ENCODE measurements around the gene IL2RA. TPM values are rescaled to one million over a fixed set of nuclear protein-coding genes. Genes with fewer than 3 reads are reported as not detected.

Gene IL2RA
- total and polyA plus RNA-seq, 4 experiments from 2014 or later, result 15.1 to 29.9 (median 20.4) TPM

DNA sequence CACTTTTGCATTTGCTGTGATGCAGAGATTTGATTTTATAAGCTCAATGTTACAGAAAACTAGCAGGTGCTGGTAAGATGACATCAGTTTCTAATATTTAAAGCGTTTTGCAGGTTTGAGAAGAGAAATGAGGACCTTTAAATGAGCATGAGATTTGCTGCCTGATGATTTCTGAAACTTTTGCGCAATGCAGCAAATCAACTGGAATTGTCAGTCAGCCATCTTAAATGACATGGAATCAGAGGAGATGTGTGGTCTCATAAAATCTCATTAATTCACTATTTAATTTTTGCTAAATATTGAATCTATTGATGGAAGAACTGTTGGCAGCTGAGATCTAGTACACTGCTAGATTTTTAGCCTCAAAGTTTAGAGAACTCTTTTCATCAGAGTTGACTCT, 30.6 kb upstream of the IL2RA start:
- H3K4me3 Mint-ChIP-seq, result peak overlapping the region in 2 of 8 donors; percentile 4 to 59
- H3K27me3 Mint-ChIP-seq, result no peaks in the 10 kb centered on the region
- H3K9me3 Mint-ChIP-seq, result no peaks in the 10 kb centered on the region
- intact Hi-C loops (cut with micrococcal nuclease), result no loop called here
- H3K27ac ChIP-seq (ENCODE audit: low read depth, low read length), result no peak overlapping the region
- peaks cover 46 to 74% (median 64%) of the 10 kb centered on the region in 4 donors for H3K4me1 Mint-ChIP-seq
- DNase-seq, result no peak
- peaks cover 8% of the 10 kb centered on the region for H3K36me3 ChIP-seq (ENCODE audit: insufficient read depth, low read length)
- H3K27me3 ChIP-seq (ENCODE audit: insufficient read depth, low read length), result no peaks in the 10 kb centered on the region
- H3K4me3 ChIP-seq (ENCODE audit: low read length in 2 of 2), result no peak overlapping the region
- H3K36me3 Mint-ChIP-seq, result peaks cover 8 to 28% of the 10 kb centered on the region in 2 donors
- peak overlapping the region in 5 of 7 donors; percentile 1 to 94 (median 39) for H3K27ac Mint-ChIP-seq
- POLR2A ChIA-PET (ENCODE audit: partially characterized antibody), result interaction anchor here (1.1 to 1.6 kb wide), 2 partner anchors 25 to 71 kb away, joined by 3 to 5 read pairs; no protein-coding TSS in a partner anchor
- CTCF ChIA-PET (ENCODE audit: partially characterized antibody), result interaction anchor here (0.8 to 1.4 kb wide), 5 partner anchors 62 to 314 kb away, joined by 3 to 4 read pairs (median 3); no protein-coding TSS in a partner anchor
- no peaks in the 10 kb centered on the region for H3K9me3 ChIP-seq (ENCODE audit: control insufficient read depth in 1 of 2, low read length in 2 of 2)
- H3K4me1 ChIP-seq (ENCODE audit: insufficient read depth, low read length), result peaks cover 55% of the 10 kb centered on the region

DNA sequence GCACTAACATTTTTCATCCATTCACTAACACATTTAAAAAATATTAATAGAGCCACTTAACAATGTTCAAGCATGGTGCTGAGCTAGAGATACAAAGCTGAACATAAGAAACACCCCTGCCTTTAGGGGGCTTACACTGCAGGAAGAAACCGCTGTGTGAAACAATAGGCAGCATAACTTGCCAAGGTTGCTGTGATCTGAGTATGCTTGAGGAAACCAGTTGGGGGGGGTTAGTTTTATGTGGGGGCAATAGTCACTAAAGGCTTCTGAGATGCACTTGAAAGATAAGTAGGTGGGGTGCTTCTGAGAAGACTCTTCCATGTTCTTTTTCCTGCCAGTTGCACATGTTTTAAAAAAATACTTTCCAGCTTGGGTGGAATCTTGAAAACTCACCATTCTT, 29.5 kb upstream of the IL2RA start:
- DNase-seq, result no peak
- H3K9me3 Mint-ChIP-seq, result no peaks in the 10 kb centered on the region
- peaks cover 45 to 79% (median 64%) of the 10 kb centered on the region in 4 donors for H3K4me1 Mint-ChIP-seq
- Histone ChIP-seq H3K4me3 (ENCODE audit: low read length in 2 of 2) (no peak overlapping the region), H3K27ac (ENCODE audit: low read depth, low read length) (no peak overlapping the region), H3K27me3 (ENCODE audit: insufficient read depth, low read length) (no peaks in the 10 kb centered on the region), H3K4me1 (ENCODE audit: insufficient read depth, low read length) (peaks cover 60% of the 10 kb centered on the region), H3K36me3 (ENCODE audit: insufficient read depth, low read length) (no peaks in the 10 kb centered on the region), H3K9me3 (ENCODE audit: control insufficient read depth in 1 of 2, low read length in 2 of 2) (no peaks in the 10 kb centered on the region)
- H3K27me3 Mint-ChIP-seq, result no peaks in the 10 kb centered on the region
- H3K36me3 Mint-ChIP-seq, result peaks cover 0 to 20% of the 10 kb centered on the region in 2 donors
- H3K27ac Mint-ChIP-seq, result peak overlapping the region in 5 of 7 donors; percentile 41 to 94 (median 42)
- ChIA-PET POLR2A (ENCODE audit: partially characterized antibody) (interaction anchor here (1.0 to 3.4 kb wide), 4 partner anchors 13 to 78 kb away, joined by 3 to 13 read pairs (median 4); no protein-coding TSS in a partner anchor), CTCF (ENCODE audit: partially characterized antibody) (interaction anchor here (1.1 to 2.6 kb wide), 5 partner anchors 72 to 315 kb away, joined by 3 to 16 read pairs (median 4); no protein-coding TSS in a partner anchor)
- intact Hi-C loops (cut with micrococcal nuclease), result no loop called here
- peak overlapping the region; percentile 1 to 59 (median 53) for H3K4me3 Mint-ChIP-seq

DNA sequence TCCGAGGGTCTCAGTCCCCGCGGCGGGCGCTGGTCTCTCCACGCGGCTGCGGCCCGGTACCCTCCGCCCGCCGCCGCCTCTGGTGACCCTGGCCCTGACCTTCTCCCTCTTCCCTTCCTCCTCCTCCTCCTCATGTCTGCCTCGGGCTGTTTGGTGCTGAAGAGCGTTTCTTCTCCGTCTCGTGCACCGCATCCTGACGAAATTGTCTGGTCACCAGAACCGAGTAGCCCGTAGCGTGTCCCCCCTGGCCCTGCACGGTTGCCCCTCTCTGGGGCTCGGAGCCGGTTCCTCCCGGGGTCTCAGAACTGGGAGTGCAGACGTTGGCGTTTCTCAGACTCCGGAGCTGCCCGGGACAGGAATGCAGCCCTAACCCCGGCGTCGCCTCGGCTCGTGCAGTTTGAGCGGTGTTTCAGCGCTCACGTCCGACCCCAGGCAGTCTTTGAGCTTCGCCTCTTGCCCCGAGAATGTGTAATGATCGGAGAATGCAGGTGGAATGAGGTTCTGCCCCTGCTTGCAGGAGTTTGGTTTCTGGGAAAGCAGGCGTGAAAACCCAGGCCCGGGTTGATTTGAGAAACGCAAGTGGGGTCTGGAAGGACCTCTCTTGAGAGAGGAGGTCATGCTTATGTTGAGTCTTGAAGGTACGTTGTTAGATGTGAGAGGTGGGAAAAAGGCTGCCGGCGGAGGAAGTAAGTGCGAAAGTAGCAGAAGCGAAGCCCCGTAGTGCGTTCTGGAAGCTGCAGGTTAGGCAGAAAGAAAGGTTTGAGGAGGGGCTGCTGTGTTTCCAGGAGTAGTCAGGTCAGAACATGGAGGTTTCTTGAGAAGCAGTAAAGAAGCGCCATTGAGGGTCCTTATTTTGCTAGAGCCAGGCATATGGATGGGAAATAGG, 27.4 kb upstream of the IL2RA start:
- Mint-ChIP-seq H3K4me1 (peaks cover 41 to 73% (median 55%) of the 10 kb centered on the region in 4 donors), H3K27ac (peak overlapping the region; percentile 71 to 96 (median 85)), H3K9me3 (peaks cover 0 to 1% (median 0%) of the 10 kb centered on the region in 8 donors), H3K27me3 (no peaks in the 10 kb centered on the region), H3K4me3 (peak overlapping the region; percentile 85 to 99 (median 91)), H3K36me3 (peaks cover 0 to 17% of the 10 kb centered on the region in 2 donors)
- Histone ChIP-seq H3K4me3 (ENCODE audit: low read length in 2 of 2) (peak overlapping the region; percentile 68 to 94), H3K27ac (ENCODE audit: low read depth, low read length) (peak overlapping the region; percentile 80), H3K27me3 (ENCODE audit: insufficient read depth, low read length) (no peaks in the 10 kb centered on the region), H3K36me3 (ENCODE audit: insufficient read depth, low read length) (no peaks in the 10 kb centered on the region), H3K4me1 (ENCODE audit: insufficient read depth, low read length) (peaks cover 57% of the 10 kb centered on the region), H3K9me3 (ENCODE audit: control insufficient read depth in 1 of 2, low read length in 2 of 2) (no peaks in the 10 kb centered on the region)
- ChIA-PET CTCF (ENCODE audit: partially characterized antibody) (interaction anchor here (0.7 to 2.6 kb wide), 8 partner anchors 21 to 321 kb away, joined by 3 to 16 read pairs (median 4); partner anchors contain the start of gene PFKFB3), POLR2A (ENCODE audit: partially characterized antibody) (interaction anchor here (0.7 to 3.4 kb wide), 8 partner anchors 15 to 76 kb away, joined by 3 to 13 read pairs (median 3); no protein-coding TSS in a partner anchor)
- peak in 2 of 5 donors; percentile 19 to 25 for DNase-seq
- intact Hi-C loops (cut with micrococcal nuclease), result loop anchor here (2.0 to 10.0 kb wide), 7 partner anchors 55 to 588 kb away; partner anchors contain the start of genes ANKRD16, GDI2 and PFKFB3

DNA sequence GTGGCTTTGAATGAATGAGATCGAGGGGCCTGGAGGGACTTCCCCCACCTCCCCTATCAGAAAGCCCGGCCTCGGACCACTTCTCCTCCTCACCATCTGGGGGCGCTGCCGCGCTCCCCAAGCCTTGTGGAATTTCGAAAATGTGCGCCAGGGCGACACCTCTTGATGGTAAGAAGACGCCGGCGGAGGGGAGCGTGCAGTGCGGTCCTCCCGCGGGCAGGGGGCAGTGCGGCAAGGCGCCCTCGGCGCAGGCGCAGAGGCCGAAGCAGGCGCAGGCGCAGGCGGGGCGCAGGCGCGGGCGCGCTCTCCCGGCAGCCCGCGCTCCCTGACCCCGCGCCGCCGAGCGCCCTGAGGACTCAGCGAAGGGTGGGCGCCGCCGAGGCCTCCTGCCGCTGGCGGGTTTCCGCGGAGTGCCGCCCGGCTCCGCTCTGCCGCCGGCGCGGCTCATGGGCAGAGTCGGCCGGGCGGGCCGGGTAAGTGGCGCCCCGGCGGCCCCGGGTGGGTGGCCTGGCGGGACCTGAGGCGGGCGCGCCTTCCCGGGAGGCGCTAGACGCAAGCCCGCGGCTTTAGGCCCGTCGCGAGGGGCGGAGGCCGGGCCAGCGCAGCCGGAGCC, 26.7 kb upstream of the IL2RA start, which contains the start of gene RBM17:
RBM17 (plus strand) TSS at position 314 of the 613 bp plus-strand sequence. CDS start 8,032 bp downstream, outside the sequence.
- Mint-ChIP-seq H3K36me3 (peaks cover 0 to 16% of the 10 kb centered on the region in 2 donors), H3K27me3 (no peaks in the 10 kb centered on the region), H3K4me3 (peak within 1 kb of the TSS; percentile 85 to 99 (median 91)), H3K27ac (peak within 1 kb of the TSS; percentile 75 to 96 (median 91)), H3K4me1 (peaks cover 39 to 70% (median 54%) of the 10 kb centered on the region in 4 donors), H3K9me3 (peaks cover 0 to 1% (median 0%) of the 10 kb centered on the region in 8 donors)
- peak; percentile 95 to 100 (median 98) for DNase-seq
- peaks cover 57% of the 10 kb centered on the region for H3K4me1 ChIP-seq (ENCODE audit: insufficient read depth, low read length)
- CTCF ChIA-PET (ENCODE audit: partially characterized antibody), result interaction anchor here (1.7 to 6.0 kb wide), 5 partner anchors 14 to 313 kb away, joined by 8 to 127 read pairs (median 34); no protein-coding TSS in a partner anchor
- intact Hi-C loops (cut with micrococcal nuclease), result loop anchor here (1.0 to 10.0 kb wide), 11 partner anchors 27 to 588 kb away; partner anchors contain the start of genes ANKRD16, GDI2, IL15RA and IL2RA
- H3K27me3 ChIP-seq (ENCODE audit: insufficient read depth, low read length), result no peaks in the 10 kb centered on the region
- H3K4me3 ChIP-seq (ENCODE audit: low read length in 2 of 2), result peak within 1 kb of the TSS; percentile 68 to 94
- POLR2A ChIA-PET (ENCODE audit: partially characterized antibody), result interaction anchor here (0.9 to 3.4 kb wide), 5 partner anchors 37 to 75 kb away, joined by 3 to 13 read pairs (median 4); no protein-coding TSS in a partner anchor
- peak within 1 kb of the TSS; percentile 80 for H3K27ac ChIP-seq (ENCODE audit: low read depth, low read length)
- no peaks in the 10 kb centered on the region for H3K36me3 ChIP-seq (ENCODE audit: insufficient read depth, low read length)
- no peaks in the 10 kb centered on the region for H3K9me3 ChIP-seq (ENCODE audit: control insufficient read depth in 1 of 2, low read length in 2 of 2)

DNA sequence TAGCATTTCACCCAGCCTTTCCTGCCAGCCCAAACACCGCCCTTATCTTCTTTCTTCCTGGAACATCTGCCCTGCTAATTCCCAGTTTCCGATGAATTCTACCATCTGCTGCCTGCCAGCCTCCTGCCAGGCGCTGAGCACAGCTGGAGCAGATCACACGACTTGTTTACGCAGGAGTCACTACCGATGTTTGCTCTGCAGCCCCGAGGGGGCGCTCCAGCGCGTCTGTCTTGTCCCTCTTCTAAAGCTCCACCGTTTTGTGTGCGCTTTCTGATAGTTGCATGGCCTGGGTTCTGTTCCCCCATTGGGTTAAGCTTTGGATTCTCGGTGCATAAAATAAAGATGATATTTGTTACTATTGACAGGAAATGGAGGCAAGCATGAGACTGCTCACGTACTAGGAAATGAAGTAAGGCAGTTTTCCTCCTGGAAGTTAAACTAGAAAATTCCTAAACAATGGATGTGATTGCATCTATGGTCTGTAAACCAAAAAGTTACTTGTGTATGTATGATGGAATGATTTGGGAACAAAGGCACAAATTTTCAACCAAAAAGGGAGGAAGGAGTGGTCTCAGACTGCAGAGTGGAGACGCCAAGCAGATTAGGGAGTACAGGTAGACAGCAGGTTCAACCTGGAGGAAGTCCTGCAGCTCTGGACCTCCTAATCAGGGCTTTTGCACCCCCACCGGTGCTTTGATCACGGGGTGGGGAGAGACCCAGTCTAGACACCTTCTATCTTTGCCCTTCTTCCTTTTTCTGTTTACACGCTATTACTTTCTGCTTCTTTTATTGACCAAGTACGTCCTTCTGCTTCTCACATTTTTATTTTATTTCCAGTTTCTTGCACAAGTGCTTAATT, 24.4 kb upstream of the IL2RA start:
- H3K4me3 ChIP-seq (ENCODE audit: low read length in 2 of 2), result no peak overlapping the region
- H3K4me1 ChIP-seq (ENCODE audit: insufficient read depth, low read length), result peaks cover 58% of the 10 kb centered on the region

More for the DNA sequence above, 24.4 kb upstream of the IL2RA start:
- H3K9me3 Mint-ChIP-seq, result peaks cover 0 to 1% (median 0%) of the 10 kb centered on the region in 8 donors
- H3K36me3 Mint-ChIP-seq, result peaks cover 0 to 11% of the 10 kb centered on the region in 2 donors
- Histone ChIP-seq H3K9me3 (ENCODE audit: control insufficient read depth in 1 of 2, low read length in 2 of 2) (no peaks in the 10 kb centered on the region), H3K27ac (ENCODE audit: low read depth, low read length) (no peak overlapping the region), H3K36me3 (ENCODE audit: insufficient read depth, low read length) (no peaks in the 10 kb centered on the region), H3K27me3 (ENCODE audit: insufficient read depth, low read length) (no peaks in the 10 kb centered on the region)
- peaks cover 40 to 75% (median 61%) of the 10 kb centered on the region in 4 donors for H3K4me1 Mint-ChIP-seq
- peak overlapping the region; percentile 70 to 95 (median 84) for H3K4me3 Mint-ChIP-seq
- intact Hi-C loops (cut with micrococcal nuclease), result loop anchor here (1.0 to 10.0 kb wide), 7 partner anchors 48 to 591 kb away; partner anchors contain the start of genes ANKRD16, GDI2 and PFKFB3
- ChIA-PET CTCF (ENCODE audit: partially characterized antibody) (interaction anchor here (0.6 to 6.0 kb wide), 39 partner anchors 9 to 592 kb away, joined by 3 to 127 read pairs (median 8); partner anchors contain the start of genes ANKRD16, FBH1, IL15RA and IL2RA), POLR2A (ENCODE audit: partially characterized antibody) (interaction anchor here (0.6 to 5.1 kb wide), 20 partner anchors 13 to 359 kb away, joined by 3 to 74 read pairs (median 6); partner anchors contain the start of genes ANKRD16, FBH1, IL15RA and IL2RA)
- H3K27ac Mint-ChIP-seq, result peak overlapping the region; percentile 40 to 97 (median 83)
- peak; percentile 81 to 88 (median 83) for DNase-seq
- no peaks in the 10 kb centered on the region for H3K27me3 Mint-ChIP-seq

Data from CD4-positive, alpha-beta memory T cell (primary cell).